Hypothalamus (tissue), 51 donors: ENCODE measurements around the gene PHF21B.
"Not testable (repeated sequence)": the region's sequence is repeated elsewhere in the genome, so short reads cannot be mapped to it uniquely, and the experiment has no call there.

ENCODE experiments used
- DNase-seq, 51 donors: peaks; one replicate each; lab custom pipeline; 2025; lab: John Stamatoyannopoulos, UW

The PHF21B gene

GRCh38 chr22:44965171-44965570, 44.6 kb downstream of the PHF21B start:
- no peak for DNase-seq

- no peak for DNase-seq
These were observed 45.1 kb downstream of the PHF21B start for GRCh38 chr22:44964722-44965078.

GRCh38 chr22:44963832-44964721, 45.7 kb downstream of the PHF21B start:
- DNase-seq: no peak

- no peak for DNase-seq
These were observed 46.9 kb downstream of the PHF21B start for GRCh38 chr22:44962741-44963454.

- DNase-seq: not testable (repeated sequence)
These were observed 48.1 kb downstream of the PHF21B start for GRCh38 chr22:44961682-44962081.

- DNase-seq: no peak
These were observed 52.7 kb downstream of the PHF21B start for GRCh38 chr22:44956840-44957767.

- DNase-seq: no peak
These were observed 54.7 kb downstream of the PHF21B start for GRCh38 chr22:44955102-44955501.

- DNase-seq: no peak
These were observed 55.7 kb downstream of the PHF21B start for GRCh38 chr22:44954149-44954548.

GRCh38 chr22:44952863-44953746, 56.7 kb downstream of the PHF21B start:
- DNase-seq: no peak

GRCh38 chr22:44951510-44951816, 58.3 kb downstream of the PHF21B start:
- no peak for DNase-seq

GRCh38 chr22:44950806-44951509, 58.8 kb downstream of the PHF21B start:
- no peak for DNase-seq

GRCh38 chr22:44947846-44948245, 62.0 kb downstream of the PHF21B start:
- DNase-seq: no peak

GRCh38 chr22:44947049-44947448, 62.8 kb downstream of the PHF21B start:
- DNase-seq: peak in 23 of 51 donors; percentile 10 to 59 (median 35)

- DNase-seq: no peak
These were observed 64.8 kb downstream of the PHF21B start for GRCh38 chr22:44944883-44945601.

- no peak for DNase-seq
These were observed 66.0 kb downstream of the PHF21B start for GRCh38 chr22:44943701-44944324.

- DNase-seq: no peak
These were observed 66.7 kb downstream of the PHF21B start for GRCh38 chr22:44942979-44943700.

- DNase-seq: no peak
These were observed 67.7 kb downstream of the PHF21B start for GRCh38 chr22:44942056-44942455.

- DNase-seq: no peak
These were observed 68.6 kb downstream of the PHF21B start for GRCh38 chr22:44941207-44941606.
